DND-41 (cell line): Measurements from ENCODE around the gene MLLT1.

ENCODE experiments used
- CTCF ChIP-seq: IDR thresholded peaks from 2 replicates; pipeline ENCODE4 v1.5.1; 2012; ENCODE audit warnings: borderline replicate concordance, low read length, moderate library complexity, mild to moderate bottlenecking; ENCODE audit not compliant: poor library complexity, severe bottlenecking; ENCODE audit errors: extremely low read depth
- EZH2 ChIP-seq: IDR thresholded peaks from 3 replicates; pipeline ENCODE4 v1.6.1; 2012; ENCODE audit warnings: borderline replicate concordance, low read depth, mild to moderate bottlenecking, moderate library complexity, low read length, inconsistent platforms; ENCODE audit not compliant: severe bottlenecking

GRCh38 chr19:6209233-6209632 is 70.5 kb downstream of the MLLT1 start:
- TF ChIP-seq EZH2 (no peak), CTCF (no peak)
